HL-60/S4 treated with phorbol 12-myristate 13-acetate at 8.2 ng/mL for 4 days and 3 days (cell line): ENCODE results near the gene ZW10.

Source experiments
- in situ Hi-C: fragments of 300-500 bp; cut with MboI; formaldehyde crosslinking; loops from 2 replicates; pipeline ENCODE4 v1.15.0; 2022; ENCODE audit warnings: low sequenced_read_pairs

The ZW10 gene

GRCh38 chr11:113773416-113774173 lies at the start of gene ZW10:
Gene ZW10, minus strand, starts transcription at chr11:113773692. Its CDS starts 26 bp downstream, at chr11:113773666.
- in situ Hi-C loops: loop anchor here (25.0 kb wide), 1 partner anchor 111 kb away; no protein-coding TSS in a partner anchor

- in situ Hi-C loops: no loop called here
Observed at GRCh38 chr11:113818426-113818825, 44.9 kb upstream of the ZW10 start.

- in situ Hi-C loops: no loop called here
Observed at GRCh38 chr11:113817626-113818025, 44.1 kb upstream of the ZW10 start.

GRCh38 chr11:113817162-113817561 lies 43.7 kb upstream of the ZW10 start:
- in situ Hi-C loops: no loop called here

GRCh38 chr11:113814181-113814580 lies 40.7 kb upstream of the ZW10 start:
- in situ Hi-C loops: no loop called here

GRCh38 chr11:113808931-113809330 lies 35.4 kb upstream of the ZW10 start:
- in situ Hi-C loops: no loop called here

GRCh38 chr11:113806406-113806805 lies 32.9 kb upstream of the ZW10 start:
- in situ Hi-C loops: no loop called here

- in situ Hi-C loops: no loop called here
Observed at GRCh38 chr11:113805640-113806039, 32.1 kb upstream of the ZW10 start.

- in situ Hi-C loops: no loop called here
Observed at GRCh38 chr11:113802621-113803020, 29.1 kb upstream of the ZW10 start.

GRCh38 chr11:113796663-113797259 lies 23.3 kb upstream of the ZW10 start:
- in situ Hi-C loops: loop anchor here (25.0 kb wide), 1 partner anchor 484 kb away; the partner anchor contains the start of gene TTC12

- in situ Hi-C loops: loop anchor here (25.0 kb wide), 1 partner anchor 477 kb away; the partner anchor contains the start of gene TTC12
Observed at GRCh38 chr11:113789675-113790320, 16.3 kb upstream of the ZW10 start.

GRCh38 chr11:113789016-113789415 lies 15.5 kb upstream of the ZW10 start:
- in situ Hi-C loops: loop anchor here (25.0 kb wide), 1 partner anchor 477 kb away; the partner anchor contains the start of gene TTC12

- in situ Hi-C loops: loop anchor here (25.0 kb wide), 1 partner anchor 470 kb away; the partner anchor contains the start of gene TTC12
Observed at GRCh38 chr11:113782134-113782533, 8.6 kb upstream of the ZW10 start.

- in situ Hi-C loops: loop anchor here (25.0 kb wide), 1 partner anchor 469 kb away; the partner anchor contains the start of gene TTC12
Observed at GRCh38 chr11:113781682-113782081, 8.2 kb upstream of the ZW10 start.

GRCh38 chr11:113779496-113779895 lies 6.0 kb upstream of the ZW10 start, which contains the start of gene CLDN25:
Gene CLDN25, plus strand, starts transcription at chr11:113779796. Its CDS starts 0 bp downstream, at chr11:113779796.
- in situ Hi-C loops: loop anchor here (25.0 kb wide), 1 partner anchor 467 kb away; the partner anchor contains the start of gene TTC12

- in situ Hi-C loops: loop anchor here (25.0 kb wide), 1 partner anchor 466 kb away; the partner anchor contains the start of gene TTC12
Observed at GRCh38 chr11:113778111-113778910, 4.8 kb upstream of the ZW10 start.

- in situ Hi-C loops: loop anchor here (25.0 kb wide), 1 partner anchor 112 kb away; no protein-coding TSS in a partner anchor
Observed at GRCh38 chr11:113774174-113774503, 647 bp upstream of the ZW10 start.

GRCh38 chr11:113773092-113773415 lies 438 bp downstream of the ZW10 start:
- in situ Hi-C loops: loop anchor here (25.0 kb wide), 1 partner anchor 111 kb away; no protein-coding TSS in a partner anchor

GRCh38 chr11:113771964-113772363 lies 1.5 kb downstream of the ZW10 start:
- in situ Hi-C loops: loop anchor here (25.0 kb wide), 1 partner anchor 110 kb away; no protein-coding TSS in a partner anchor

GRCh38 chr11:113764527-113765219 lies 8.8 kb downstream of the ZW10 start:
- in situ Hi-C loops: loop anchor here (25.0 kb wide), 1 partner anchor 102 kb away; no protein-coding TSS in a partner anchor
